K562 (cell line): ENCODE results near the gene THSD8. TPM values are rescaled to one million over a fixed set of nuclear protein-coding genes. Genes with fewer than 3 reads are reported as not detected.

ENCODE experiments used
- ASH1L ChIP-seq: fragments of 450-650 bp; IDR thresholded peaks from 2 replicates; pipeline ENCODE4 v1.6.1; 2018; ENCODE audit warnings: borderline replicate concordance, mild to moderate bottlenecking, low read depth; ENCODE audit not compliant: partially characterized antibody
- CEBPB ChIP-seq: fragments of 450-650 bp; IDR thresholded peaks from 2 replicates; pipeline ENCODE4 v1.6.1; 2016; ENCODE audit warnings: missing genetic modification characterization, missing compliant biosample characterization
- CTBP1 ChIP-seq: fragments of 450-650 bp; IDR thresholded peaks from 2 replicates; pipeline ENCODE4 v1.6.1; 2016; ENCODE audit warnings: borderline replicate concordance
- ETS2 ChIP-seq: IDR thresholded peaks from 2 replicates; pipeline ENCODE4 v1.6.1; 2016; ENCODE audit warnings: borderline replicate concordance, missing genetic modification characterization, mild to moderate bottlenecking, moderate library complexity, missing compliant biosample characterization; ENCODE audit not compliant: poor library complexity, severe bottlenecking
- FOSL1 ChIP-seq: fragments of 200-800 bp; sonication (Bioruptor generic); conservative IDR thresholded peaks from 2 replicates; pipeline ENCODE4 v1.6.1; 2016; ENCODE audit warnings: missing genetic modification characterization, missing compliant biosample characterization
- HDAC6 ChIP-seq: IDR thresholded peaks from 2 replicates; pipeline ENCODE4 v1.6.1; 2012; ENCODE audit warnings: low read depth, mild to moderate bottlenecking, control low read depth, inconsistent platforms, low read length, moderate library complexity
- HDGF ChIP-seq: fragments of 450-650 bp; IDR thresholded peaks from 2 replicates; pipeline ENCODE4 v1.6.1; 2016
- HMG20A ChIP-seq: fragments of 450-650 bp; formaldehyde crosslinking; conservative IDR thresholded peaks from 2 replicates; pipeline ENCODE4 v1.4.0; 2020; ENCODE audit warnings: mild to moderate bottlenecking, mixed read lengths
- JUNB ChIP-seq: fragments of 450-650 bp; formaldehyde crosslinking; conservative IDR thresholded peaks from 2 replicates; pipeline ENCODE4 v1.4.0; 2020; ENCODE audit warnings: mild to moderate bottlenecking
- KAT7 ChIP-seq: sonication (generic); formaldehyde crosslinking; IDR thresholded peaks from 2 replicates; pipeline ENCODE4 v1.8.0; 2022; ENCODE audit warnings: missing genetic modification reagents, mild to moderate bottlenecking, borderline replicate concordance
- KDM1A ChIP-seq, 2 experiments: fragments of 450-650 bp; IDR thresholded peaks; 2 replicates each; pipeline ENCODE4 v1.6.1; 2016; ENCODE audit warnings: mild to moderate bottlenecking in 2 of 2
- NFIC ChIP-seq: fragments of 450-650 bp; IDR thresholded peaks from 2 replicates; pipeline ENCODE4 v1.6.1; 2017; ENCODE audit warnings: mild to moderate bottlenecking, inconsistent platforms
- NR4A1 ChIP-seq, 2 experiments: fragments of 250-450 bp in 1 of 2; fragments of 450-650 bp in 1 of 2; sonication (Bioruptor Pico) in 1 of 2; IDR thresholded peaks; 2 replicates each; pipeline versions ENCODE4 v1.4.0 to v1.6.1; 2016 to 2020; ENCODE audit warnings: mild to moderate bottlenecking in 2 of 2, missing compliant biosample characterization in 1 of 2, missing genetic modification characterization in 1 of 2, moderate library complexity in 1 of 2
- PHF21A ChIP-seq: fragments of 450-650 bp; IDR thresholded peaks from 2 replicates; pipeline ENCODE4 v1.6.1; 2017; ENCODE audit warnings: low read depth, borderline replicate concordance
- PTRF ChIP-seq: fragments of 450-650 bp; IDR thresholded peaks from 2 replicates; pipeline ENCODE4 v1.6.1; 2016; ENCODE audit warnings: mild to moderate bottlenecking, missing genetic modification characterization, missing compliant biosample characterization
- ZC3H8 ChIP-seq: fragments of 450-650 bp; IDR thresholded peaks from 2 replicates; pipeline ENCODE4 v1.6.1; 2017
- ZFP36 ChIP-seq: fragments of 150-350 bp; IDR thresholded peaks from 2 replicates; pipeline ENCODE4 v1.6.1; 2018; ENCODE audit warnings: low read length, low read depth; ENCODE audit not compliant: partially characterized antibody
- ZNF24 ChIP-seq: fragments of 450-650 bp; IDR thresholded peaks from 2 replicates; pipeline ENCODE4 v1.6.1; 2016
- ZNF707 ChIP-seq: fragments of 250-450 bp; sonication (Bioruptor Pico); conservative IDR thresholded peaks from 2 replicates; pipeline ENCODE4 v1.8.0; 2022; ENCODE audit warnings: inconsistent platforms, mild to moderate bottlenecking, moderate library complexity
- ZNF764 ChIP-seq: fragments of 250-450 bp; sonication (Bioruptor Pico); IDR thresholded peaks from 2 replicates; pipeline ENCODE4 v1.4.0; 2020; ENCODE audit warnings: low read depth, mild to moderate bottlenecking, moderate library complexity
- ZSCAN29 ChIP-seq: fragments of 450-650 bp; IDR thresholded peaks from 2 replicates; pipeline ENCODE4 v1.6.1; 2017
- polyA plus RNA-seq, 8 experiments: library from polyadenylated mRNA; depleted of rRNA in 4 of 8; stranded (reverse) in 5 of 8; unstranded in 3 of 8; fragments of >200 nt; fragmentation: Nextera tagmentation in 2 of 8; fragmentation: Illumina TruSeq in 1 of 8; extraction: Ambion mirVana in 2 of 8; extraction: Trizol in 1 of 8; gene quantifications; 2 replicates each; pipeline versions ENCODE4 v1.2.1 to v1.2.3, GENCODE V29; 2011 to 2014; ENCODE audit warnings: inconsistent platforms in 1 of 8, missing spikeins in 1 of 8
- total RNA-seq, 7 experiments: library from RNA; depleted of rRNA in 6 of 7; stranded (reverse); fragments of >200 nt in 6 of 7; fragmentation: Illumina TruSeq in 2 of 7; extraction: Trizol in 2 of 7; gene quantifications; 2 replicates each; pipeline versions ENCODE4 v1.2.1 to v1.2.3, GENCODE V29; 2011 to 2021; ENCODE audit warnings: low replicate concordance in 1 of 7
- TF ChIP-seq, protein P1 (sequence below): fragments of 450-650 bp; IDR thresholded peaks from 2 replicates; pipeline ENCODE4 v1.6.1; 2016; ENCODE audit warnings: low read depth

THSD8 gene
- total and polyA plus RNA-seq, 9 of the 15 experiments (the other 6 are each of a cell fraction or from before 2014, with no cell fraction given) = 8.4 to 42.4 (median 19.9) TPM; not detected in 2

DNA sequence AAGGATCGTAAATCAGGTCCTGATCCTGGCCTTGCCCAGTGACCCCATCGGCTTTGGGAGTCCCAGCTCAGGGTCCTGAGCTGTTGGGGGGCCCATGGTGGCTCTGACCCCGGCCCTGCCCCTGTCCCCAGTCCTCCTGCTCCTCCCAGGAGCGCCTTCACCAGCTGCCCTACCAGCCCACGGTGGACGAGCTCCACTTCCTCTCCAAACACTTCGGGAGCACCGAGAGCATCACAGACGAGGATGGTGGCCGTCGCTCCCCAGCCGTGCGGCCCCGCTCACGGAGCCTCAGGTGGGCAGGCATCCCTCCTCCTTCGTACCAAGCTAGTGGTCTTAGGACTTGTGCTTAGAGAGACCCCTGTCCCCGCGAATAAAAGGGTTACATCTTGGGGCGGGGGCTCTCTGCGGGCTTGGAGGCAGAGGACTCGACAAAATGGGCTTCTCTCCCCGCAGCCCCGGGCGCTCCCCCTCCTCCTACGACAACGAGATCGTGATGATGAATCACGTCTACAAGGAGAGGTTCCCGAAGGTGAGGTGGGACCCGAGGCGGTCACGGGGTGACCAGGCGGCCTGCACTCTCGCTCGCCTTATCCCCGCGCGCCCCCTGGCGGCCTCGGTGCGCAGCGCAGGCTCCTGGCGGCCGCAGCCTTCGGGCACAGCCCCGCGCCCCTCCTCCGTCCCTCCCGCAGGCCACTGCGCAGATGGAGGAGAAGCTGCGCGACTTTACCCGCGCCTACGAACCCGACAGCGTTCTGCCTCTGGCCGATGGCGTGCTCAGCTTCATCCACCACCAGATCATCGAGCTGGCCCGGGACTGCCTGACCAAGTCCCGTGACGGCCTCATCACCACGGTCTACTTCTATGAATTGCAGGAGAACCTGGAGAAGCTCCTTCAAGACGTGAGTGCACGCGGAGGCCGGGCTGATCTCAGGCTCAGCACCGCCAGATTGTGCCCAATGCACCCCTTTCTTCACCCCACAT lies 45.6 kb downstream of the THSD8 start (continued):
- TF ChIP-seq ZNF707 (CRISPR knock-in tag) = no peak
- no peak; the same call in 1 of the 2 replicates for TF ChIP-seq KAT7 (CRISPR knock-in tag)
- no peak for TF ChIP-seq HDAC6
- no peak for TF ChIP-seq ASH1L
- no peak for TF ChIP-seq HDGF
- TF ChIP-seq, protein P1, sequence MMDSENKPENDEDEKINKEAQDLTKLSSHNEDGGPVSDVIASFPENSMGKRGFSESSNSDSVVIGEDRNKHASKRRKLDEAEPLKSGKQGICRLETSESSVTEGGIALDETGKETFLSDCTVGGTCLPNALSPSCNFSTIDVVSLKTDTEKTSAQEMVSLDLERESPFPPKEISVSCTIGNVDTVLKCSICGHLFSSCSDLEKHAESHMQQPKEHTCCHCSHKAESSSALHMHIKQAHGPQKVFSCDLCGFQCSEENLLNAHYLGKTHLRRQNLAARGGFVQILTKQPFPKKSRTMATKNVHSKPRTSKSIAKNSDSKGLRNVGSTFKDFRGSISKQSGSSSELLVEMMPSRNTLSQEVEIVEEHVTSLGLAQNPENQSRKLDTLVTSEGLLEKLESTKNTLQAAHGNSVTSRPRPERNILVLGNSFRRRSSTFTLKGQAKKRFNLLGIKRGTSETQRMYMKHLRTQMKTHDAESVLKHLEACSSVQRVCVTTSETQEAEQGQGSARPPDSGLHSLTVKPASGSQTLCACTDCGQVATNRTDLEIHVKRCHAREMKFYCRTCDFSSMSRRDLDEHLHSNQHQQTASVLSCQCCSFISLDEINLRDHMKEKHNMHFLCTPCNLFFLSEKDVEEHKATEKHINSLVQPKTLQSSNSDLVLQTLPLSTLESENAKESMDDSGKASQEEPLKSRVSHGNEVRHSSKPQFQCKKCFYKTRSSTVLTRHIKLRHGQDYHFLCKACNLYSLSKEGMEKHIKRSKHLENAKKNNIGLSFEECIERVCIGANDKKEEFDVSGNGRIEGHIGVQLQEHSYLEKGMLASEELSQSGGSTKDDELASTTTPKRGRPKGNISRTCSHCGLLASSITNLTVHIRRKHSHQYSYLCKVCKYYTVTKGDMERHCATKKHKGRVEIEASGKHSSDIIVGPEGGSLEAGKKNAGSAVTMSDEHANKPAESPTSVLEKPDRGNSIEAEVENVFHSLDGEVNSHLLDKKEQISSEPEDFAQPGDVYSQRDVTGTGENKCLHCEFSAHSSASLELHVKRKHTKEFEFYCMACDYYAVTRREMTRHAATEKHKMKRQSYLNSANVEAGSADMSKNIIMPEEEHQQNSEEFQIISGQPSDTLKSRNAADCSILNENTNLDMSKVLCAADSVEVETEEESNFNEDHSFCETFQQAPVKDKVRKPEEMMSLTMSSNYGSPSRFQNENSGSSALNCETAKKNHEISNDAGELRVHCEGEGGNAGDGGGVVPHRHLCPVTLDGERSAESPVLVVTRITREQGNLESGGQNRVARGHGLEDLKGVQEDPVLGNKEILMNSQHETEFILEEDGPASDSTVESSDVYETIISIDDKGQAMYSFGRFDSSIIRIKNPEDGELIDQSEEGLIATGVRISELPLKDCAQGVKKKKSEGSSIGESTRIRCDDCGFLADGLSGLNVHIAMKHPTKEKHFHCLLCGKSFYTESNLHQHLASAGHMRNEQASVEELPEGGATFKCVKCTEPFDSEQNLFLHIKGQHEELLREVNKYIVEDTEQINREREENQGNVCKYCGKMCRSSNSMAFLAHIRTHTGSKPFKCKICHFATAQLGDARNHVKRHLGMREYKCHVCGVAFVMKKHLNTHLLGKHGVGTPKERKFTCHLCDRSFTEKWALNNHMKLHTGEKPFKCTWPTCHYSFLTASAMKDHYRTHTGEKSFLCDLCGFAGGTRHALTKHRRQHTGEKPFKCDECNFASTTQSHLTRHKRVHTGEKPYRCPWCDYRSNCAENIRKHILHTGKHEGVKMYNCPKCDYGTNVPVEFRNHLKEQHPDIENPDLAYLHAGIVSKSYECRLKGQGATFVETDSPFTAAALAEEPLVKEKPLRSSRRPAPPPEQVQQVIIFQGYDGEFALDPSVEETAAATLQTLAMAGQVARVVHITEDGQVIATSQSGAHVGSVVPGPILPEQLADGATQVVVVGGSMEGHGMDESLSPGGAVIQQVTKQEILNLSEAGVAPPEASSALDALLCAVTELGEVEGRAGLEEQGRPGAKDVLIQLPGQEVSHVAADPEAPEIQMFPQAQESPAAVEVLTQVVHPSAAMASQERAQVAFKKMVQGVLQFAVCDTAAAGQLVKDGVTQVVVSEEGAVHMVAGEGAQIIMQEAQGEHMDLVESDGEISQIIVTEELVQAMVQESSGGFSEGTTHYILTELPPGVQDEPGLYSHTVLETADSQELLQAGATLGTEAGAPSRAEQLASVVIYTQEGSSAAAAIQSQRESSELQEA = no peak
- no peak for TF ChIP-seq NR4A1 (CRISPR knock-in tag; IDR thresholded peaks at IDR 0.05)
- TF ChIP-seq NR4A1 (tag; IDR thresholded peaks at IDR 0.05) = no peak
- TF ChIP-seq HMG20A = no peak
- no peak for TF ChIP-seq ZSCAN29
- no peak for TF ChIP-seq PHF21A
- TF ChIP-seq ZNF764 = no peak
- peak; percentile 61 for TF ChIP-seq FOSL1 (tag)
- TF ChIP-seq ZFP36 = peak; percentile 34
- peak; percentile 93 for TF ChIP-seq ZNF24
- no peak for TF ChIP-seq CEBPB (tag)
- TF ChIP-seq JUNB (CRISPR knock-in tag) = no peak
- no peak for TF ChIP-seq ZC3H8
- TF ChIP-seq NFIC = peak; percentile 19; the same call in 1 of the 2 replicates
- no peak for TF ChIP-seq PTRF (tag)
- TF ChIP-seq ETS2 (tag) = no peak
- no peak for TF ChIP-seq KDM1A (IDR thresholded peaks at IDR 0.05)
- peak; percentile 86; the same call in 1 of the 2 replicates for TF ChIP-seq CTBP1
